Melanocyte of skin (primary cell): ENCODE data around the gene RPS17. TPM values are rescaled to one million over a fixed set of nuclear protein-coding genes. Genes with fewer than 3 reads are reported as not detected.

Experiments
- total RNA-seq, 2 donors: library from RNA; depleted of rRNA; stranded (reverse); fragments of >200 nt; gene quantifications; 2 replicates each; pipeline ENCODE4 v1.2.3, GENCODE V29; 2012

The RPS17 gene
- 1,000 to 10,000 TPM in 1 of 2 donors, 100 to 1,000 TPM in 1; 784 to 1,403 TPM for total RNA-seq

DNA sequence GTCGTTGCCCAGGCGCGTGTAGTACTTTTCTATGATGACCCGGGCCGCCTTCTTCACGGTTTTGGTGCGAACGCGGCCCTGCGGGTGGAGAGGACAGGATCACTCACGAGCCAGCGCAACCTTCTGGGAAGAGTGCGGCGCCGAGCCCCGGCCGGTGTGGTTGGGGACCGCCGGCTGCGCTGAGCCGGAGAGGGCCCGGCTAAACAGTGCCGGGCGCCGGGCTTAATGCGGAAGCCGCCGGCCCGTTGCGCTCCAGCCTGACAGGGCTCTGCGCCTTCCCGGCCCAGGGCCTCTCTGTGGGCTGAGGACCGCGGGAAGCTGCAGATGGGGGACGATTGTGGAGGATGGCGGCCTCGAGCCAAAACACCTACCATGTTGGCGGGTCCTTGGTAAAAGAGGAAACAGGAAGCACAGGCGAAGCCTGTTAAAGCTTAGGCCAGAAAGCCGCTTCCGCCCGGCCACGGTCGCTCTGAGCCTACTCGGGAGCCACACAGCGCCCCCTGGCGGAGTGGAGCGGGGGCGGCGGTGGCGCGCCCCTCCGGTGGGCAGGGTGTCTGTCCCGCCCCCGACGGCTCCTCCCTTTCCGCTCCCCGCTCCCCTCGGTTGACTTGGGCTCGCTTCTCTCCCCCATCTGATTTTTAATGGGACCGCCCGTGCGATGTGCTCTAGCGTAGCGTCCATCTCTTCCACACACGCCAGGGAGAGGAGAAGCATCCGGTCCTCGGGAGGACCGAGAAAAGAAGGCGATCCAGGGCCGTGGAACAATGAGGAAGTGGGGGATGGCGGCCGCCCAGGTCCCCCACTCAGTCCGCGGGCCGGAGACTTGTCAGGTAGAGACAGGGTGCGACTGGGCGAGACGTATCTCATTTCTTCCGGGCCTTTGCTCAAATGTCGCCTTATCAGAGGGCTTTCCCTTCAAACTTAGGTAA is at the start of gene RPS17:
TSS of gene RPS17 (minus strand) at position 403 of the 929 bp plus-strand sequence. CDS start at position 374, 29 bp downstream.

Other genes starting within 250 kb of the RPS17 start
- gene GOLGA6L10, start 191.0 kb downstream of the RPS17 start, total RNA-seq, result under 1 TPM; 0.69 to 1.00 TPM
- under 1 TPM; 0.67 to 0.69 TPM for gene GOLGA6L9, start 110.6 kb downstream of the RPS17 start, total RNA-seq
- gene CPEB1, start 106.9 kb upstream of the RPS17 start, total RNA-seq, result 10 to 100 TPM; 13.7 to 31.3 TPM
- gene AP3B2, start 169.4 kb upstream of the RPS17 start, total RNA-seq, result 1 to 10 TPM in 1 of 2 donors, under 1 TPM in 1; 0.67 to 4.1 TPM